GM19468 (cell line): Measurements from ENCODE around the gene FAM181A.
A peak's percentile ranks its signal among the peaks of the same experiment; 100 is the strongest.

Experiments
- ATAC-seq: cut with Tn5 transposase; IDR thresholded peaks from one replicate; pipeline ENCODE4 v1.9.1; 2021; ENCODE audit warnings: mild to moderate bottlenecking, moderate library complexity, moderate number of reproducible peaks; ENCODE audit not compliant: unreplicated experiment; ENCODE audit errors: extremely low read depth

The FAM181A gene

DNA sequence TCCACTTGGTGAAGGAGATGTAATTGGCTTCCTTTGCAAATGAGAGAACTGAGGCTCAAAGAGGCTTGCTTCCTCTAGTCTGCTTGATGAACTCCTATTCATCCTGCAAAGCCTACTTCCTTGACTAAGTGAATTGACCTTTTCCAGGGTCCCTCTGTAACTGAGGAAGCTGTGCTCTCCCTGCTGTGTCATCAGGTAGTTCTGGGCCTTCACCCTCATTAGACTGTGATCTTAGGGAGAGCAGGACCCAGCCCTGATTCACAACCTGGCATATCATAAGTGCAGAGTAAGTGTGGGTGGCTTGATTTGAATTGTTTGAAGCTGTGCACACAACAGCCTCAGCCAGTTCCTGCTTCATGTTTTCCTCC is 32.9 kb downstream of the FAM181A start:
- no peak for ATAC-seq

DNA sequence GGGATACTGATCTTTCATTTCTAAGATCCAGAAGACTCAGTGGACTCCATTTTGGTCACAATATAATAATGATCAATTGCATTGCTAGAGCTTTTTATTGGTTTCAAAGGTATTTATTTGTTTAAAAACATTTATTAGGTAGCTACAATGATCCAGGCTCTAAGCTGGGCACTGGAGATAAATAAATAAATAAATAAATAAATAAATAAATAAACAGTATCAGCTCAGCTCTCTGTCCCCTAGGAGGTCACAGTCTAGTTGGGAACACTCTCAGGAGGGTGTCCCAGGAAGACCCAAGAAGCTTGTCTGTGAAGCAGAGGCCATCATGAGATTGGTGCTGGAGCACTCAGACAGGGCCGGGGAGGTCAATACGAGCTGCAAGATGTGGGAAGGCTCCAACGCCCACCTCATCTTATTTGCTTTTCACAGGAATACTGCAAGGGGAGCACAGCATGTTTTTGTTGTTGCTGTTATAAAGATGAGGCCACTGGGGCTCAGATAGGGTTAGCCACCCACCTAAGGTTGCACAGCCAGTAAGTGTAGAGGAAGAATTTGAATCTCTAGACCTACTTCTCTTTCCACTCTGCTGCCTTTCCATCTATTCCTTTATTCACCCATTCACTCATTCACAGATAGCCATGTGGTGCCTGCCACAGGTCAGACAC is 33.8 kb downstream of the FAM181A start:
- no peak for ATAC-seq

DNA sequence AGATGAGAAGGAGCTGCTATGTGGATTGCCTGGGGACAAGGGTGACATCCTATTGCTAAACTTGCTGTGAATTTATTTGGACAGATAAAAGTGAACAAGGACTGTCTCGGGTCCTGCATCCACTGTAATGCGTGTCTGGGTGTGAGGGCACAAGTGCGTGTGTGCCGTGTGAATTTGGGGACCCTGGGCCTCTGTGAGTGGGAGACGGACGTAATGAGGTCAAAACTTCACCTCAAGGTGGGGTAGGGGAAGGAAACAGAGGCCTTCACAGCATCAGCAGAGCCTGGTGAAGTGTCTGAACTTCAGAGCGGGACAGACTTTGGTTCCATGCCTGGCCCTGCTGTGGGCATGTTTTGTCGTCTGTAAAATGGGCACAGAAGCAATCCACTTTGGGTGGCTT is 34.5 kb downstream of the FAM181A start:
- no peak for ATAC-seq

DNA sequence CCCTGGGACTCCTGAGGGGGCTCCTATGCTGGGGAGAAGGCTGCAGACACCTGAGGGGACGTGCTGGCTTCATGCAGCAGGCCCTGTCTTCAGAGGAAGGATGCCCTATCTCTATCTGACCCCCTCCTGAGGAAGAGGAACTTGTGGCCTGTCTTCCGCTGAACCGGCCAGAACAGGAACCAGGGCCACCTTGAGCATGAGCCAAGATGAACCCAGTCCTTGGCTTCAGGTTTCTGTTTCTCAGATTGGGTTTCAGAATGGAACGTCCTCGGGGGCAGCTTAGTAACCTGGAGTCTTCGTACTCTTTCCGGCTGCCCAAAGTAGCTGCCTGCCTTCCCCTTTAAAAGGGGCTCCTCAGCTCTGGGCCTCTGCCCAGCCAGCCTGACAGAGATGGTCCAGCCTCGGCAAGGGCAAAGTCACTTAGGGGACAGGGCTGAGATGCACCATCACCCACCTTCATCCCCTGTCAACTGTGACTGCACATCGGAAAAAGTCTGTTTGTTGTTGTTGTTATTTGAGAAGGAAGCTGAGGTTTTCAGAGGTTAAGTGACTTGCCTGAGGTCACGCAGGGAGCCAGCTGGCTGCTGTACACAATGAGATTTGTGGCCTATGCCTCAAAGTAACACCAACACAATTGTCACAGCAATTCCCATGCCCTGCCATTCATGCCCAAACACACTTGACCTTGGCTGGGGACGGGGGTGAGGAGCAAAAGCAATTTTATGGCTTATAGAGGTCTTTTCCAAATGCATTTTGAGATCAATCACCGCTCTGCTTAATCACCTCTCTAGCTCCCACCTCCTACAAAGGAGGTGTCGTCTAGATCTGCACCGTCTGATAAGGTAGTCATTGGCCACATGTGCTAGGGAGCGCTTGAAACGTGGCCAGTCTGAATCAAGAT is 35.8 kb downstream of the FAM181A start:
- ATAC-seq, result peak; percentile 18

DNA sequence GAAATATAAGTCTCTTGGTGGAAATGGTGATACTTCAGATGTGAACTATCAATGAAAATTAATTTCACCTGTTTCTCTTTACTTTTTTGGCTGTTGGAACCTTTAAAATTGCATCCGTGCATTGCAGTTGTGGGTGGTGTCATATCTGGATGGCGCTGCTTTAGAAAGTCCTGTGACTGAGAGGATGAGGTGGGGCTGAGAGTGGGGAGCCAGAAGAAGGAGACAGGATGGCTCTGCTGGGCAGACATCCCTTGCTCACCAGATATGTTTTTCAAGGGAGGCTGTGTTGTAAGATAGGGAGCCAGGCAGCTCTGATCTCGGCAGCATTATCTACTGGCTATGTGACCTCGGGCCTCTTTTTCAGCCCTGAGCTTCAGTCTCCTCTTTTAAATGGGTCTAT is 36.5 kb downstream of the FAM181A start:
- ATAC-seq, result no peak

DNA sequence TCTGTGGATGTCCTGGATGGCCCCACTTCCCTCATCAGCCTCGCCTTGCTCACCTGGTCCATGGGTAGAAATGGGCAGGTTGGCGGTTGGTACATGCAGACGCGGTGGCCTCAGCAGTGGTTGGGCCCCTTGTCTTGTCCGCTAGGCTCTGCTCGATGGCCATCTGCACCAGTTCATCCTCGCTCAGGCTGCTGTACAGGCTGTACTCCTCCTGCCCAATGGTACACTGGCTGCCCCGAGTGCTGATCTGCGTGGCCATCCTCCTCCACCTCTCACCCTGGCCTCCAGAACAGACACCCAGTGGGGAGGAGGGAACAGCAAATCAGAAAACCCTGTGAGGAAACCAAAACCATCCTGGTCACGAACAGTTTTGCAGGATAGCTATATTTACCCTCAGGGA is 37.1 kb downstream of the FAM181A start:
- no peak for ATAC-seq

DNA sequence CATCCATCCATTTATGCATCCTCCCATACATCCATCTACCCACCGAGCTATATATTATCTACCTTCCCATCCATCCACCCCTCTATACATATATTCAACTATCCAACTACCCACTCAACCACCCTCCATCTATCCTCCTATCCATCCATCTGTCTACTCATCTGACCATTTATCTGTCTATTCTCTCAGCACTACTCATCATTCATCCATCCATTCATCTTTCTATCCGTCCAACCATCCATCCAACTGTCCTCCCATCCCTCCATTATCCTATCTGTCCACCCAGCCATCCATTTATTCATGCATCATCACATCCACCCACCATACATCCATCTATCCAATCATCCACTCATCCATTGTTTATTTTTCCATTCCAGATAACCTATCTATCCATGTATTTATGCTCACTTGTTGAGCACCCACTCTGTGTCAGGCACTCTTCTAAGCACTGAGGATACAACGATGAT is 37.7 kb downstream of the FAM181A start:
- no peak for ATAC-seq

DNA sequence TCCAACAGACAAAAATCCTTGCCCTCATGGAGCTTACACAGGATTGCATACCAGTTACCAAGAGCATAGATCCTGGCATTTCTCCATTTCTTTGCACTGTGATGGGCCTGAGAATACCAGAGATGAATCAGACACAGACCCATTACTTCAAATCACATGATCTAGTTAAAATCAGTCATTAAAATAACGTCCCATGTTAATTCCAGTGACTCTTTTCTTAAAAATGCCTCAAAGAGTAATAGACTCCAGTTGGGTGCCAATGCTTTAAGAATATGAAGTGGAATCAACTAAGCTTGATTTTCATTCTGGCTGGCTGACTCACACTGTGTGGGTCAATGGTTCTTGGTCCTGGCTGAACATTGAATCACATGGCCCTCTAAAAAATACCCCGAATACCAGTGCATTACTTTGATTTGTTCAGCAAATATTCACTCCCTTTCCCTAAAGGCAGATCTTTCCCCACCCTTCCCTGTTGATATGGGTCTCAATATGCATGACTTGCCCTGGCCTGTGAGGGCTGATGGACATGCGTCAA is 38.2 kb downstream of the FAM181A start:
- ATAC-seq, result no peak

DNA sequence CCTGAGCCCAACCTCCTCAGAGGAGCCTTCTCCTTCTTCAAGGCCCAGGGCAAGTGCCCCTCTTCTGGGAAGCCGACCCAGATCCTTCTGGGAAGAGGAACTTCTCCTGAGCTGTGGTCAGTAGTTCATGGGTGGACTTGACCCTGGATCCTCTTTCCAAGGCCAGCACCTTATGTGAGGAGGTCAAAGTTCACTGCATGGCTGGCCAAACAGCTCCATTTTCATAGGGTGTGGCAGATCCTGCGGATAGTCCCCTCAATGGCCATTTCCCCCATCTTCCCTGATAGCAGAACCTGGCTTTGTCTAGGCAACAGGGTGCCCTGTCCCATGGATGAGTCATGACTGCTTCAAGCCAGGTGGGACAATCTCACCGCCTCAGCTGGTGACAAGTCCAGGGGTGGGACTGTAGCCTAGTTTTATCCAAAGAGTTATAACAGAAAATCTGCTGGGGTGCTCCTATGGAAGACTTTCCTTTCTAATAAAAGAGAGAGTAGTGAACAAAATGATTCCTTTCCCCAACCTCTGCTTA is 38.9 kb downstream of the FAM181A start:
- no peak for ATAC-seq

DNA sequence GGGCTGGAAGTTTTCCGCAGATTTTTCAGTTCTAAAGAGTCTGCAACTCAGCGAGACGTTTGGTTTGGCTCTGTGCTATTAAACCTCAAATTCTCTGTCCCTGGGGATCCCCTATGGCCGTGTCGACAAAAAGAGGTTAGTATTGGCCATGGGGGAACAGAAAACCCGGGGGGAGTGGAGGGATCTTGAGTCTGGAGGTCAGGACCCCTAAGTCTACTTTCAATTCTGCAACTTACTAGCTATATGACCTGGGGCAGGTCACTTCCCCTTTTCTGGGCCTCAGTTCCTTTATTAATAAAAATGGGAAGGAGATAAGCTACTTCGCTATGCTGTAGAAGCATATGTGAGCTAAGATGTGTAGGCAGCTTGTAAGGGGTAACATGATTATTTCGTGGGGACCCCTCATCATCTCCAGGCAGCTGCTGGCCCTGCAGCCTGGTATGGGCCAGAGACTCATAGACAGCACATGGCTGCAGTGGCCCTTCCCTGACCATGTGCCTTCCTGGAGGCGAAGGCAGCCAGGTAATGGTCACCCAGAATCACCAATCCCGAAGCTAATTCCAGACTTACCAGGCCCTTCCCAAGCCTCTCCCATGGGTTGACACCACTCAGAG is 40.6 kb downstream of the FAM181A start:
- ATAC-seq, result no peak

DNA sequence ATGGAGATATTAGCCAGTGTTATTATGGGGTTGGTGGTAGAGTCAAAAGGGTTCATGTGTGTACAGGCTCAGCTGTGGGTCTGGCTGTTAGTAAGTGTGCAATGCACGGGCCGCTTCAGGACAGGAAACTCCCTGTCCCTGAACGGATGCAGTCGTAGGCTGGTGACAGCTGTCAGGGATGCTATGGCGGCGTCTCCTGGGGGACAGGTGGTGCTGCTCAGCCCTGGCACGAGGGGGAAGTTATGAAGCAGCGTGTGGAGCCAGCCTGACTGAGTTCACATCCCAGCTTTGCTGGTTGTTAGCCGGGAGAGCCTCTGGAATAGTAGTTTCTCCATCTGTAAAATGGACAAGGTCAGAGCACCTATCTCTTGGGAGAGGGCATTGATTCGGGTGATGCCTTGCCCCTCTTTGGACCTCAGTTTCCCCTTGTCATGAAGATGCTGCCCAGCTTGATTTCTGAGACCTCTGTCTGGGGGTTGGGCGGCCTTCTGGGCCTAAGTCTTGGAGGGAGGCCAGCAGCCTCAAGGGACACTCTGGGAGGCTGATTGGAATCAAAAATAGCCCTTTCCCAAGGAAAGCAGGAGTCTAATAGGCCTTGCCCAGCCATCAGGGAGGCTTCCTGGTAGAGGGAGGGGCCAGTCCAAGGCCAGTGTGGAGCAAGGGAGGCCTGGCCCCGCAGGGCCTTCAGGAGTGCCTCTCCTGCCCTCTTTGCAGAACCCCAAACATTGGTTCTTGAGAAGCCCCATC is 42.1 kb downstream of the FAM181A start:
- ATAC-seq, result no peak

DNA sequence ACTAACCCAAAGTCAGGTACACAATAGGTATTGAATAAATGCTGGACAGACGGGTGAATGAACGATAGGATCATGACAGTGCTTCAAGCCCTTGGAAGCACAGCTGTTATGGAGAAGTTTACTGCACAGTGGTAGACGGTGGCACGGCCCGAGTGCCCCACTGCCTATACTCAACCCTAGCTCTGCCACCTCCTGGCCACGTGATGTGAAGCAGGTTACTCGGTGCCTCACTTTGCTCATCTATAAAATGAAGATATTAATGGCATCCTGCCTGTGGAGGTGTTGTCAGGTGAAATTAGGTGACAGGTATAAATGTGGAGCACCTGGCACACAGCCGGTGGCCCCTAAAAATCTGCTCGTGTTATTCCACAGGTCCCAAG is 43.4 kb downstream of the FAM181A start:
- no peak for ATAC-seq

DNA sequence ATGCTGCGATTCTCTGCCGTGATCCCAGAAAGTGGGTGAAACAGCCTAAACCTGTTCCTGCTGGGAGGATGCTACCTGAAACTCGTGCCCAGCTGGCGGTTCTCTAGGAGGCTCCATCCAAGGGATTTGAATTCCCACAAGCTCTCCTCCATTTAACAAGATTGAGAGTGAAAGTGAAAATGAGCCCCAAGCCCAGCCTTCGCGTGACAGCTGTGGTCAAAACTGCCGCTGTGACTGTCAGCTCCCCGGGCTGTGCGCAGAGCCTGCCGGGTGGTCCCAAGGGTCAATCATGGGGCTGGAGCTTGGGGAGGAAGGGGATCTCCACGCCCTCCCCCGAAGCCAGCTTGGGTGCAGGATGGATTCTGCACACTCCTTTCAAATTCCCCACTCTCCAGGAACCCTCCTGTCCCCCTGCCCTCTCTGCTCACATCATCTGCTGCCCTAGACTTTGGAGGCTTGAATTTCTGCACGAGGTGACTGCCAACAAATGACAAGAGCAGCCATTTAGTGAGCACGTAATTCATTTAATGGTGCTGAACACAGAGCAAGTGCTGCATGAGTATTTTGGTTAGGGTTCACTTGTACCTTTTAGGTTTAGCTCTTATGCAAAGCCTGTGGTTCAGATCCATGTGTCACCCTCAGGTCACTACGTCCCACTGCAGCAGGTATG is 44.0 kb downstream of the FAM181A start:
- ATAC-seq, result no peak

DNA sequence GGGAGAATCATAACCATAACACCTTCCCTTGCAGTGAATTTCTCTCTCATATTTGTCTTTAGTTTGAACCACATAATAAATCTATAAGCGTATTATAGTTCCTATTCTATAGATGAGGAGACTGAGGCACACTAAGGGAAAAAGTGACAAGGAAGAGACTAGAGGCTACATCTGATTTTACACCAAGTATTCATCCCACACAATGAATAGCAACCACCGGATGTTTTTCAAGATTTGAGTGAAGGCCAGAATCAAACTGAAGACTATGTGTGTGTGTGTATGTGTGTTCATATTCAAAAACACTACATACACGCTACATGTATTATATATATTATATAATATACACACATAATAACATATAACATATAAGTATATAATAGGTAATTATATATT is 44.5 kb downstream of the FAM181A start:
- no peak for ATAC-seq

DNA sequence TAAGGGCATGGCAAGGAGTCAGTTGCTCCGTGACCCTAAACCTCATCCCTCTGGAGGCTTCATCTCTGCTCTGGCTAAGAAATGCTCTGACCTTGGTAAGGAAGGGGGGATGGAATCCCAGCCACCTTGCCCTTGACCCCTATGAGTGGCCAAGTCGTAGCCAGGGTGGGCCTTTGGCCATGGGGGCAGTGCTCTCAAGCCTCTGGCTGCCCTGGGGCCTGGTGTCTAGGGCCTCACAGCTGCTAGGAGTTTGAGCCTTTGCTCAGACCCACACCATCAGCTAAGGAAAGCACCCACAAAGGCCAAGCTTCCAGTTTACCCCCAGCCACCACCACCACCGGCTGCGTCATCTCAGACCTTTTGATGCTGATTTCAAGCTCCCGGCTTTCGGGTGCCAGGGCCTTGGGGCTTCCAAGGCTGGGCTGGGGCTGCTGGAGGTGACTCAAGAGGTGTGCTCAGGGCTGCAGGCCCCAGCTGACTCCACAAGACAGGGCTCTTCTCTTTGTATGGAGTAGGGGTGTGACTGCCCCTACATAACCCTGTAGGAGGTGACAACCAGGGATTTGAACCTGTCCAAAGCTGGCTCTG is 45.6 kb downstream of the FAM181A start:
- ATAC-seq, result no peak

DNA sequence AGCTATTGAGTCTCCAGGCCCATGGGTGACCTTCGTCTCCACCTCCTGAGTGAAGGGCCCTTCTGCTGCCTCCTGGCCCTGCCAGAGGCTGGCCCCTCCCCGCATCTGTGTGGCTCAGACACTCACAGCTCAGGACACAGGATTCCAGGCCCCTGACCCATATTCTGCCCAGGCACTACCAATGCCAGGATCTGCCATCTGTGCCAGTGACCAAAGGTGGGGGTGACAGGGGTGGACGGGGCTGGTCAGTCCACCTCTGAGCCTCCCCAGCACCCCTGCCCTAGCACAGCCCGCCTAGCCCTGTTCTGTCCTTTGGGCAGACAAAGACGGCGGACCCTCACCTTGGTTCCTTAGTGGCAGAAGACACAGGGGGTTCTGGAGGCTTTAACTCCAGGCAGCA is 46.5 kb downstream of the FAM181A start:
- ATAC-seq, result no peak

DNA sequence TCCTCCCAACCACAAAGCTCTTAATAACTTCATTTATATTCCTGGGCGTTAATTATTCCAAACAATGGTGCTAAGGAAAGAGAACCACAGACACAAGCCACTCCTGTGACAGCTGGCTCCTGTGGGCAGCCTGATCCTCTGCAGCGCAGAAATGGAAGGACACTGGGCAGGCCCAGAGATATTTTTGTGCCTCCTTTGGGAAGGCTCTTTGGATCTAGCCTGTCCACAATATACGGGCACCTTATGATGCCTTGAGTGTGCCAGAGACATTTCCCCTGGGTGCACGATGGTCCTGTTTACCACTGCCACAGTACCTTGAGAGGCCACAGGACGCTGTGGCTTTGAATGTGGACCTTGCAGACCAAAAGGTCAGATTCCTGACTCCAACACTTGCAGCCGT is 47.2 kb downstream of the FAM181A start:
- no peak for ATAC-seq

DNA sequence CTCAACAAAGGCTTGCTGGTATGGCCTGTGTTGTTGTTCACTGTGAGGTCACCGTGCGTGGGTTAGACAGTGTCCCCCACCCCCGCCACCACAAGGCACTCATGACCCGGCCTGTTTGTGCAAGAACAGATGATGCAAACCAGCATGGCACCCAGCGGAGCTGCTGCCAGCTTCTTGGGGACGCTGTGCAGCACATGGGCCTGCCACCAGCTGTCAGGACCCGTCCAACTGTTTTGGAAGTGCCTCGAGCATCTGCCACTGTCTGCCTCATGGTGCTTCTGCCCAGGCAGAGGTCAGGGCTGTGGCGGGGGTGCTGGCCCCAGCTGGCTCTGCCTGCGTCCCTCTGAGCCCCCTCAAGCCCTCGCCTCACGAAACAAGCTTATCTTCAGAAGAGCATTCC is 47.7 kb downstream of the FAM181A start:
- no peak for ATAC-seq

DNA sequence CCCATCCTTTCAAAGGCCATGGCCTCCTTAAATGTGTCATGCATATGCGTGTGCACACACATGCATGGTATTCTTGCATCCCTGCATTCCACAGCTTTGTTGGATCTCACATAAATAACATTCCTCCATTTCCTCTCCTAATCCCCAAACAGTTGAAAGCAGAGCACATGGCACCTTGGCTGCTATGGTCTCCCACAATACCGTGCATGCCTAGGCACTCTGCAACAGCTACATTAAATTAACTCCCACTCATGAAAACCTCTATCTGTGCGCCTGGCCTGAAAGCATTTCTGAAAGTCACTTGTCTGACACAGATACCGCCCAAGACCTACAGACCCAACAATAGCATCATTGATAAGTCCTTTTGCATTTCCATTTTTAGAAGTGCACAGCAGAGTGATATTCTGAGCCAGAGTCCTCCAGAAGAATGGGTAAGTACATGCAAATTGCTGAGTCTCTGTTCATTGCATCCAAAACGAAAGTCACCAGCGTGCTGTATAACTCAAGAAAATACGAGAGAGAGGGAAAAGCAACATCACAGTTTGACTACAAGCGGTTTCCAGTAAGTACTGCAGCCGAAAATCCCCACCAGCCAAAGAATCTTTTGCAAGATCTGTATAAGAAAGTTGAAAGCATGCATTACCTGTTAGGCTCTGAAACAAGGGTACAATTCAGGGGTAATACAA is 48.8 kb downstream of the FAM181A start:
- peak; percentile 74 for ATAC-seq
